NCI-H510A treated with DMSO at 0.1 percent for 48 hours (cell line): ENCODE results near the gene RASEF.

Experiments
- DNase-seq: peaks from one replicate; lab custom pipeline; 2025; lab: John Stamatoyannopoulos, UW

Gene RASEF

DNA sequence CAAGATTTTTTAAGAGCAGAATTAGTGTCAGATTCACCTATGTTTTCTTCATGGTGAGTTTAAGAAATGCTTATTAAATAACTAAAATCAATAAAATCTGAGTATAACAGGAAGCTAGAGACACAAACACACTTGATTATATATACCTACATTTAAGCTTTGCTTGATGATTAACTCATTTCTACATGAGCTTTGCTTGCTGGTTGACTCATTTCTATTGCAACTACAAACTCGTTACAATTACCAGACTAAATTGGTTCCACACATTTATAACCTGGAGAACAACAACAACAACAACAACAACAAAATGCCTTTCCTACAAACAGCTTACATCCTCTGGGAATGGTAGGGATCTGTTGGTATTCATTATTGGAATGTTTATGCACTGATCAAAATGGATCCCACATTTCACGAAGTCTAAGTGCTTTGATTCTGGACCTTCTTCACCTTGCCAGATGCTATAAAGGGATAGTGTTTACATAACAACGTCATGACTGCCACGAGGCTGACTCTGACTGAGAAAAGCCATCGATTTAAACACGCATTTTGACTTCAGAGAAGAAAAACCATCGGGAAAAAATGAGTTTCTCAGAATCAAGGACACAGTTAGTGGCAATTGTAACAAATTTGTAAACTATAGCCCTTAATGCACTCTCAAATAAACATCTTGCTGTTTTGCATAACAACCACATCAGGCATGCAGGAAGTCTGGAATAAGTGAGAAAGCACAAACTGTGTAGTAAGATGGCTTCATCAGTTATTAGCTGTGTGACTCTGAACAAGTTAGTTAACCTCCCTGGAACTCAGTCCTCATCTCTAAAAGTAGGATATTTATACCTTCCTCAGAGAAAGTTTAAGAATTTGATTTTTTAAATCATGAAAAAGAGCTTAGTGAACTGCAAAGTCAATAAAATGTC is 49.8 kb downstream of the RASEF start:
- peak; percentile 52 for DNase-seq

DNA sequence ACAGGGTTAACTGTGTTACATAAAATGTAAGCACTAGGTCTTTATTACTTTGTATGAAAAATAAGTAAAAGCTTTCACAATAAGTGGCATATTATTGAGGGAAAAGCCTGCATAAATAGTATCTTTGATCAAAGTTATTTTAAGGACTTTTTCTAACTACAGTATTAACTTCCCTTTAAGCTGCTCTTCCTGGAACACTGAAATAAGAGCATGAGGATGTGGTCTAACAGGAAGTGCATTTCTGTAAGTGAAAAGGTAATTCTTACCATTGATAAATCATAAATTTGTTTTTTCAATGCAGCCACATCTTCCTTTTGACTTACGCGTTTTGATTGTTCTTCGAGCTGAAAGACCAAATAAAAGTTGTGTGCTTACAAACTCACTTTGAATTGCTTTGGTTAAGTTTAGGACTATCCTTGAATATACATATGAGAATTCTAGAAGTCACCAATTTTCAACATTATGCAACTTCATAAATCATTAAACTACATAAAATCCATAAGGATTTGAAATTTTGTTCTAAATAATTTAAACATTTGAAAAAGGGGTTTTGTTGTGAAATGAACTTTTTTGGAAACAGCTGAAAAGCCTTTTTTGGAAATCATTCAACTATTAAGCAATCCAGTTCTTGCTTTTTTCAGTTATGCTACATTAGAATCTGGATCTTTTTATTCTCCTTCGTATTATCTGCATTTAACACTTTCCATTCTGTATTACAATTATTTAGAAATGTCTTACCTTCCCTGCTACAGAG is 50.6 kb downstream of the RASEF start:
- DNase-seq: no peak

DNA sequence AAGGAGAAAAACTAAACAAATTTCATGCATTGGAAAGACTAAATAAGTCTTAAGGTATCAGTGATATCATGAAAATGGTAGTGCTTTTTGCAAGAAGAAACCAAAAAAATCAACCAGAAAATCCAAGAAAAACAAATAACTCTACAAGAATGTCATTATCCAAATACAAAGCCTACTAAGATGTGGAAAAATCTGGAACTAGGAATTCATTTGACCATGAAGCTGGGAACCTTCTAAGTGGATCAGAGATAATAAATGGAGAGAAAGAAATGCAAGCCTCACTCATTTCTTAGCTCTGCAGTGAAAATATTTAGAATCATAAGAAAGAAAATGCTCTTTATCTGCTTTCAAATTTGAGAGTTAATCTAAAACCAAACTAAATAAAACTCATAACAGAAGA is 51.3 kb downstream of the RASEF start:
- DNase-seq: no peak

DNA sequence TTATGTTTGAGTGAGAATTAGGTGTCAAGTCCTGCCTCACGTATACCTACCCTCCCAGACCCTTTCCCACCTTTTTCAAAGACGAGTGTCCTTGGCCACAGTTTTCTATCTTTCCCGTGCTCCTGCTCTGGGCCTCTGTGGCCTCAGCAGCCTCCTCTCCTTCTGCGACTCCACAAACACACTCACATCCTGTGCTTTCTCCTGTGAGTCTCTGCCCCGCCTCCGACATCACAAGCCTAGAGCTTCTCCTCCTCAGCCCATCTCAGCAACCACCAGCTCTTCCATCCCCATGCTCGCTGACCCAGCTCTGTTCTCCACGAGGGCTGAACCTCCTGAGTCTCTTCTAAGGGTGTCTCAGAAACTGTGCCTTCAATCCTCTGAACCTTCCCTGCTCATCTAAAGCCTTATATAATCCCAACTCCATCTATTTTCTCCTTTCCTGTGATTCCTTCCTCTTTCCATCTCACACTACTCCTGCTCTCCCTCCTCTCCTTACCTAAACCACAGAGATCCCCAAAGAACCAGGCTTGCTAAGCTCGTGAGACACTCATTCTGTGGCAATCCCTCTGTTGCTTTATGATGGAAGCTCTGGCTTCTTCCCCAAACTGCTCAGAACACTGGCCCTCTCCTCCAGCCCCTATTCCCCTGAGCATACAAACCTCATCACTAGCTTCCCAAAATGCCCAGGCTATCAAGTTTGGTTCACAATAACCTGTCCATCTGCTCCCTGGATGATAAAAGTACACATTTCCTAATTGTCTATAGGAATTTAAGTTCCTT is 55.2 kb downstream of the RASEF start:
- DNase-seq: no peak

DNA sequence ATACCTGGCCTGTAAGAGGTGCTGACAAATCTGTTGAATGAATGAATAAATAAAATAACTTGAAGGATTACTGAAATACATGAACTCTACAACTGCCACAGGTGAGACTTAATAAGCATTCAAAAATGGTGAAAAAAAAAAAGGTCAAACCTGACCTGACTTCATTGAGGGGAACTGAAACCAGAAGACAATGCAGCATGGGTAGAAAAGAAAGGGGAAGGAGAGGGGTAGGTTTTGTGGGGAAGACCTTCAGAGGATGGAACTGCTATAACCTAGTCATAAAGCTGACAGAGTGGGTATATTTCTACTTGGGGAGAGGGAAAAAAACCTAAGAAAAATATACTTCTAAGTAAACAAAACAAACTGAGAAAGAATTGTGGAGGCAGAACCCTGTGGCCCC is 56.6 kb downstream of the RASEF start:
- DNase-seq: no peak

DNA sequence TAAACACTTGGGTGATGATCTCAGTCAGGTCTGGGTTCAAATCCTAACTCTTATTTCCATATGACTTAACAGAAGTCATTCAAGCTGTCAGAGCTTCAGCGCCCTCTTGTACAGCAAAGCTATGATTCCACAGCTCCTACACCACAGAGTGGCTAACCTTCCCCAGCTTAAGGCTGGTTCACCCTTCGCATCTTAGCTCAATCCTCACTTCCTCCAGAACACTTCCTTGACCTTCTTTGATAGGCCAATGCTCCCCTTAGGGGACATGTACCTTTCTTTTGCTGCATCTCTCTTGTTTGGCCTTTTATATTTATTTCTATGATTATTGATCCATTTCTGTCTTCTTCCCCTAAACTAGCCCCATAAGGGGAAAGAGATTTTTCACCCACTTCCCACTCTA is 57.0 kb downstream of the RASEF start:
- DNase-seq: no peak

DNA sequence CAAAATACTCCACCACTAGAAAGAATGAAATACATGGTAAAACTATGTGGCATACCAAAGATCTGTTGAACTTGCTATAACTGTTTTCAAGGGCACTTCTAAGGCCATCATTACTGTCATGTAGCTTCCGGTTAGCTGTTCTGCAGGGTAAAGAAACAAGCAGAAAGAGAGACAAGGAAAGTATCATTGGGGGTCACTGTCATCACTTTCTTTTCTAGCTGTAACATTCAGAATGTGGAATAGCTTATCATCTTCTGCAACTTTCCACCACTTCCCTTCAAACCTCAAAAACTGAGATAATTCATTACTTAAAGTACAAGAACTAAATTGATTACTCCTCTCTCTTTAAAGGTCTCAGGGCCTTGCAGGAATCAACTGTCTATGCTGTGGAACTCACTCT is 57.6 kb downstream of the RASEF start:
- no peak for DNase-seq

DNA sequence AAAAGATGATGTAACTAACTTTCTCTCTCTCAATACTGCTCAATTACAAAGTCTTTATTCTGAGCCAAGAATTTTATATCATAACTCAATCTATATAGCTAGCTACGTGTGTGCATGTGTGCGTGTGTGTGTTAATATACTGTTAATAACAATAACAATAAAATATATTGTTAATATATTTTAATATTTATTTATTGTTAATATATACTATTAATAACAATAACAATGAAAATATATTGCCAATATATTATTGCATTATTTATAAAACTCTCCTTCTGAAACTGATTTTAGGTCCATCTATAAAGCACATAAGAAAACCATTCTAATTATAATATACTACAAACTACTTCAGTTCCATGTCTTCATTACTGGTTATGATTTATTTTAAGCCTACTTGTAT is 60.6 kb downstream of the RASEF start:
- no peak for DNase-seq

DNA sequence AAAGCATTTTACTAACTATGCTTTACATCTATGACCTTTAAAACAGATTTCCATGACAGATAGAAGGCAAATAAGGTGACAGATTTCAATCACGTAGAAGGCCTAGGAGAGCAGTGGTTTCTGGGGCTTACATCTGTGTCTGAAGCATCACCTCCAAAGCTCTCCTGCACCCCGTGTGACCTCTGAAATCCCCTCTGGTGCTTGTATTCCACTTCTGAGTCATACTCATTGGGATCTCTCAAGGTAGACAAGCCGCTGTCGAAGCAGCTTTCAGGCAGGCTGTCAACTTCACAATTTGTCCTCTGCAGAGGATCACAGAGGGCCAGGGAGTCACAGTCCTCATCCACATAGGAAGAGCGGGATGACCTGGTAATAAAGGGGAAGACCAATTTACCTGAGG is 62.2 kb downstream of the RASEF start:
- DNase-seq: no peak

DNA sequence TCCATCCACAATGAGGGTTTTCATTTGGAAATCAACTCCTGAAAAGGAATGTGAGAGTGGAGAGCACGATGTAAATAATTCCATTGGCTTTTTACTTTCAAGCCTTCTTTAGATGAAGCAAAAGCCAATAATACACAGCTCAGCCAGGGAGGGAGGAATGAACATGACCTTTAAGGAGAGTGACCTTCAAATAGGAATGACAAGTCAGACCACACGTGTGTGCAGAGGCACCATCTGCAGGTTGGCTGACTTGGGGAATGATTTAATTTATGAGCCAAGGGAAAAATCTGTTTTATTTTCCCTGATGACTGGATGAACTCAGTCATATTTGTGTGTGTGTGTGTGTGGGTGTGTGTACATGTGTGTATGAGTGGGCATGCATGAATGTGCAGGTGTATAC is 64.5 kb downstream of the RASEF start:
- no peak for DNase-seq

DNA sequence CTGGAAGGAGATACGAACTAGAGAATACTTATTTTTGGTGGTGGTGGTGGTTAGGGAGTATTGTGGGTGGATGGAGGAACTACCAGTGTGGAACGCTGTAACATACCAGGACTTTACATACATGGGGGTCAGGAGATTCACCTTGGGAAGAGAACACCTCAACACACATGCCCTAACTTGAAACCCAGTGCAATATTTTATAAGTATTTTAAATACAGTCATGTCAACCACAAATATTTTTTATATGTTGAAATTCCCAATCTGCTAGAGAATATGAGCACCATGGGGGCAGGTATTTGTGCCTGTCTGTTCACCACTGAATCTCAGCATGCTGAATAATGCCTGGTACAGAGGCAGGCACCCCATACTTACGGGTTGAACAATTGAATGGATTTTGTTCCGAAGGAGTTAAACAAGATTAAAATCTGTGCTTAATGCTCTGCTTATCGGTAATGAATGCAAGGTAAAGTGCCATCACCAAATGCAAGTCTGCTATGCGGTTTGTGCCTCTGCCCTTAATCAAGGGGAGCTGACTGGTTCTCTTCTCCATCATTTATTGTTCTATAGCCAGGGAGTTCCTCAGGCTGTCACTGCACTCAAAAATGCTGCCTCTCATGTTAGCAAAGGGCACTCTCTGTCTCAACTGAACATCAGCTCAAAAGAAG is 65.3 kb downstream of the RASEF start:
- no peak for DNase-seq

DNA sequence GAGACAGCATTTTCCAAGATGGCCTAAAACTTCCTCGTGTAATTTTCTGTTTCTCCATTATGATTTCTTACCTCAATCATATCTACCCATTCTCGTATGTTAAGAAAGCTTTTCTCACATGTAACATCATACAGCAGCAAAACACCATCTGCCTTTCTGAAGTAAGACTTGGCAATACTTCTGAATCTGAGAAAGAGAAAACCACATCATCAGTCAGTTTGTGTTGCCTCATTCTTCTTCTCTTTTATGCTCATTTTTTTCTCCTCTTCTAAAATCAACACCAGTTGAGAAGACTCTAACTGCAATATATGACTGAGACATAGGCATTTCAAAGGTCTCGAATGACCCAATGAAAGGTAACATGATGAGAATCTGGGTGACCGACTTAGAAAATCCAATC is 66.0 kb downstream of the RASEF start:
- DNase-seq: no peak

DNA sequence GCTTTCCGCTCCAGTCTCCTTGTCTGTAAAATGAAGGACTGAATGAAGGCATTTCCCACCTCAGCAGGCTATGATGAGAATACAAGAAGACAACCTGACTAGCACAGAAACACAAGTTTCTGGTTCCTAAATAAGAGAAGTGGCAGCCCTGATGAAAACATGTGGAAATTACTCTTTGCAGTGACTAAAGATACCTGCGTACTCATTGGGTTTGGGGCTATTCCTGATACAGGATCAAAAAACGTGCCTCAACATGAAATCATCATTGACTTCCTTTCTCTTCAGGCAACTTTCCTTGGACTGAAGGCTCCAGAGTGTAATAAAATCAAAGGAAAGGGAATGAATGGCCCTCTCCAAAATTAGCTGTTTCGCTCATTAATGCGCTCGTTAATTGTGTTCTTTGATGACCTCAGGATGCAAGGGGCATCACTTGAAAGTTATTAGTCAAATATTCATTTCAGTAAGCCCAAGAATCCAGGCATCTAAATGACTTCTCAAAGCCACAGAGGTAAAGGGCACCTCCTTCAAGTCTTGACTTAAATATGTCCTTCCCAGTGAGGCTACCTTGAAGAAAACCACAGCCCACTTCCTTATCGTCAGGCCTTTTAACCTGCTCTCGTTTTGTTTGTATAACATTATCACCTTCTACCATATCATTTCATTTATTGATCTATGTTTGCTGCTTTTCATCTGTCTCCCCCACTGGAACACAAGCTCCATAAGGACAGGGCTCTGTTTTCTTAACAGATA is 68.9 kb downstream of the RASEF start:
- no peak for DNase-seq

DNA sequence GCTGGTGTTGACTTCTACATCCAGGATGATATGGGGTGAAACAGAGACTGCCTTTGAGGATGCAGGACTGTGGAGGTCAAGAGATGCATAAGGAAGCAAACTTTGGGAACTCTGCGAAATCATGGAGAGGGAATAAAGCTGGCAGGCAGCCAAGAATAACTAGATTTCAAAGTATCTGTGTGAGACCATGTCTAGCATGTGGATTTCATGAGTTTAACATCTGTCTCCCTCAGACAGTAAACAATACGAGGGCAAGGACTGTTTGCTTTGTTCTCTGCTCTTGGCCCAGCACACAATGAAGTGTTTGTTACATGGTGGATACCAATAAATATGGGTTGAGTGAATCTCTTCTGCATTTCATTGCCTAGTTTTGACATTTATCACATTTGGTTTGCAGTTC is 71.3 kb downstream of the RASEF start:
- DNase-seq: peak; percentile 90

DNA sequence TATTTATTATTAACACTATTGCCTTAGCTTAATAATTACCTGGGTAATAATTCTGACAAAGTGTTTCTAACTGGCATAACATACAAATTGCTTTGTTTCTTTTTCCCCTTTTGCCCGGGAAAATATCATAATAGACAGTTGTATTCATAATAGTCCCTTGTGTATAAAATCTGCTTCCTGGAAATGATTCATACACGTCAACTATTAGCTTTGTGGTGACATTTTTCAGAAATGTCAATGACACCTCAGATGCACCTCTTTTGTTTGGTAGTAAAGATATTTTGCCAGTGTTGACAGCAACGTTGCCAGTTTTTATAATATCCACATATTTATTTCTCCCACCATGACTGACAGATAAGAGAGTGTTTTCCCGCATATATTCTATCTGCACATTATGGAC is 73.0 kb downstream of the RASEF start:
- DNase-seq: no peak

DNA sequence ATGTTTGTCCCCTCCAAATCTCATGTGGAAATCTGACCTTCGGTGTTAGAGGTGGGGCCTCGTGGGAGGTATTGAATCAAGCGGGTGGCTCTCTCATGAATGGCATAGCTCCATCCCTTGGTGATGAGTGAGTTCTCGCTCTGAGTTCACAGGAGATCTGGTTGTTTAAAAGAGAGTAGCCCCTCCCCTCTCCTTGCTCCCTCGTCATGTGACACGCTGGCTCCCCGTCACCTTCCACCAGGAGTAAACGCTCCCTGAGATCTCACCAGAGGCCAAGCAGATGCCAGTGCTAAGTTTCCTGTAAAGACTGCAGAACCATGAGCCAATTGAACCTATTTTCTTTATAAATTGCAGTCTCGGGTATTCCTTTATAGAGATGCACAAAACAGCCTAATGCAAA is 74.5 kb downstream of the RASEF start:
- DNase-seq: no peak

DNA sequence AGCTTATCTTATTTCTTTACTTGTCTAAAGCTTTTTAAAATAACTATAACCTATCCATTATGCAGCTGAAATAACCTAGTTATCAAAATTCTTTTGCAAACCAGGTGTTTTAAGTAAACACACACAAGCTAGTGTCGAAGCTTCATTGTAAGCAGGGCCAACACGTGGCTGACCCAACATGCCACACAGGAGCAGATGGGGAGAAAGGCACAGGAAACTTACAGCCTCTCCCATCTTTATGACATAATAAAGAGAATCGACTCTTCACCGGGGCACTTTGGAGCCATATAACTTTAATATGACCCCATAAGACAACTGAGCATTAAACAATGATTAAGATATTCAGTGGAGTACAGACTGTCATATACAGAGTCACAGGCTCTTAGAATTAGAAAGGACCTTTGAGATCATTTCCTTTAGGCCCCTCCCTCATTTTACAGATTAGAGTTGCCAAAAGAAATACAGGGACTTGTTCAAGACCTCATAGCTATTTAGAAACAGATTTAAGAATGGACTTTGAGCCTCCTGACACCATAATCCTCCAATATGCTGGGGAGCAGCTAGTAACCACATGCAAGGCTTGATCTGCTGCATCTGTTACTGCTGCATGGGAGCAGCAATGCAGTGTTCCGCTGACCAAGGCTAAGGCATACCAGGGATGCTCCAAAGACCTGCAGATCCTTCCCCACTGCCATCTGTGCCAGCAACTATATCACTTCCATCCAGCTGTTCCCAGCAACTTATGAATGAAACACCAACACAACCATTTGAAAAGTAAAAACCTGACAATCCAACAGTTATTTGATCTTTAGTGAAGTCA is 75.4 kb downstream of the RASEF start:
- no peak for DNase-seq

DNA sequence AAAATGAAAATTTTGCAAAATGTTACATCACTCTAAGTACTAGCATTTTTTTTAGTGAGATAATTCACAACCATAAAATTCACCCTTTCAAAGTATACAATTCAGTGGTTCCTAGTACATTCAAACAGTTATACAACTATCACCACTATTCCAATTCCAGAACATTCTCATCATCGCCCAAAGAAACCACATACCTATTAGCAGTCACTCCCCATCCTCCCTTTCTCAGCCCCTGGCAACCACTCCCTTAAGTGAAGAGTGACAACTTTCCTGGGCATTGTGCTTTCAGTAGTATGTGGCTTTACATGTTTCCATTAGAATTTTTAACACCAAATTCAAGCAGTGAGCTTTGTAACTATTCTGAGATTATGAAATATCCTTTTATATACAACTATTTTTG is 81.4 kb downstream of the RASEF start:
- no peak for DNase-seq

DNA sequence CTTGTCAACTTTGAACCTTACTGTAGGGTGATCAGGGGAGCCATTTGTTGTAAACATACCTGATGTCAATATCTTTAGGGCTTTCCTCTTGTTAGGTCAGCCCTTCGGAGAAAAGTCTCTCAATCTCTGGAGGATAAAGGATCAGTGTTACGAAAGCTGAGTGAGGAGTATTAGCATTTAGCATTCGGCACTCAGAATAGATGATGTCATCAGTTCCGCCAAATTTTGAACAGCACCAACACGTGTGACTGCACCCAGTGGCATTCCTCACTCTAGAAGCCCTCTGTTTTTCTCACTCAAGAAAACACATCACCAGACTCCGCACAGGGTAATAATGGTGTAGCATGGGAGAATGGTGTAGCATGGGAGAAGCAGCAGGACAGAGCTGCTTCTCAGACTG is 87.8 kb downstream of the RASEF start:
- DNase-seq: no peak

DNA sequence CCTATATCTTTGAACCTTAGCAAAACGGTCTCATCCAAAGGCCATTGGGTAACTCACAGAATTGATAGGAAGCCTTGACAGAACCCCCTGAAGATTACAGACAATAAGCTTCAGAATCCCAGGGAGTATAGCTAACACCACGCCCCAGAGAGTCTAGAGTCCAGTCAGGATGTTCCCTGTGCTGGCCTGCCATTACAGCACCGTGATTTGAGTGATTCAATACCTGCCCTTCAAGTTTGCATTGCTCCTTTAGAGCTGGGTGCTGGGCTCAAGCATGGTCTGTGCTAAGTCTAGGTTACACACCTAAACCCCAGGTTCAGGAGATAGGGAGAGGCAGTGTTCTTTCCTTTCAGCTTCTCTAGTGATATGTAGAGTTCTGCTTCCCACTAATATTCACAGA is 90.5 kb downstream of the RASEF start:
- DNase-seq: no peak

DNA sequence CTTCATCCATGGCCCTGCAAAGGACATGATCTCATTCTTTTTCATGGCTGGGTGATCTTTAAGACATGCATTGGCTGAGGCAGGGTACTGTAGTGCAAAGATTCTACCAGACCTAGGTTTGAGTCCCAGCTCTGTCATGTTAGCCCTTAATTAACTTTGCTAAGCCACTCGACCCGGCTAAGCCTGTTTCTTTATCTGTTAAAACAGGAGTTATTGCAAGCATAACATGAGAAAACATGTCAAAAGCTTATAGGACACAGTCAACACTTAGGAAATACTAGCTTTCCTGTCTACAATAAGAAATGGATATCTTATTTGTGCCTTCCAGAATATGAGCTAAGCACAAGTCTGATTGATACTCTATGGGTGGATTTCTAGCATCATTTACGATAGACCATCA is 92.6 kb downstream of the RASEF start:
- no peak for DNase-seq
